ENCODE data around the gene NGF. TPM values are rescaled to one million over a fixed set of nuclear protein-coding genes. Genes with fewer than 3 reads are reported as not detected.

NGF gene
- total RNA-seq, 2 donors from 2014 or later, result 1.1 to 1.4 TPM

GRCh38 chr1:115303364-115303763 lies 34.7 kb downstream of the NGF start:
- no peak overlapping the region for H3K27ac ChIP-seq
- WGBS, result 97% methylated on average over 2 of the region's 2 CpGs
- intact Hi-C loops (cut with DNase I), result no loop called here
- no peaks in the 10 kb centered on the region for H3K9me3 ChIP-seq
- H3K36me3 ChIP-seq, result no peaks in the 10 kb centered on the region
- DNase-seq (ENCODE audit: low spot score), result no peak
- H3K4me1 ChIP-seq (replicated peaks), result no peaks in the 10 kb centered on the region
- no peak for TF ChIP-seq CTCF (IDR thresholded peaks at IDR 0.05)
- TF ChIP-seq POLR2A (IDR thresholded peaks at IDR 0.05), result no peak
- TF ChIP-seq POLR2AphosphoS5 (IDR thresholded peaks at IDR 0.05), result no peak
- no peaks in the 10 kb centered on the region for H3K27me3 ChIP-seq (replicated peaks; ENCODE audit: insufficient read depth)
- no peak overlapping the region for H3K4me3 ChIP-seq

- Histone ChIP-seq H3K4me1 (replicated peaks) (no peaks in the 10 kb centered on the region), H3K27ac (no peak overlapping the region), H3K9me3 (no peaks in the 10 kb centered on the region), H3K27me3 (replicated peaks; ENCODE audit: insufficient read depth) (no peaks in the 10 kb centered on the region), H3K4me3 (no peak overlapping the region), H3K36me3 (no peaks in the 10 kb centered on the region)
- DNase-seq (ENCODE audit: low spot score), result no peak
- intact Hi-C loops (cut with DNase I), result no loop called here
- TF ChIP-seq CTCF (IDR thresholded peaks at IDR 0.05) (no peak), POLR2A (IDR thresholded peaks at IDR 0.05) (no peak), POLR2AphosphoS5 (IDR thresholded peaks at IDR 0.05) (no peak)
- WGBS, result 42% methylated on average over 9 of the region's 9 CpGs
Measured at GRCh38 chr1:115302390-115302961, 35.6 kb downstream of the NGF start.

- 78% methylated on average over 8 of the region's 8 CpGs for WGBS
- no peaks in the 10 kb centered on the region for H3K4me1 ChIP-seq (replicated peaks)
- H3K36me3 ChIP-seq, result no peaks in the 10 kb centered on the region
- no peaks in the 10 kb centered on the region for H3K27me3 ChIP-seq (replicated peaks; ENCODE audit: insufficient read depth)
- no peak for DNase-seq (ENCODE audit: low spot score)
- H3K4me3 ChIP-seq, result no peak overlapping the region
- TF ChIP-seq POLR2A (IDR thresholded peaks at IDR 0.05), result no peak
- no peak for TF ChIP-seq POLR2AphosphoS5 (IDR thresholded peaks at IDR 0.05)
- no peak for TF ChIP-seq CTCF (IDR thresholded peaks at IDR 0.05)
- no peak overlapping the region for H3K27ac ChIP-seq
- no peaks in the 10 kb centered on the region for H3K9me3 ChIP-seq
- intact Hi-C loops (cut with DNase I), result no loop called here
Measured at GRCh38 chr1:115301438-115302020, 36.5 kb downstream of the NGF start.

DNA sequence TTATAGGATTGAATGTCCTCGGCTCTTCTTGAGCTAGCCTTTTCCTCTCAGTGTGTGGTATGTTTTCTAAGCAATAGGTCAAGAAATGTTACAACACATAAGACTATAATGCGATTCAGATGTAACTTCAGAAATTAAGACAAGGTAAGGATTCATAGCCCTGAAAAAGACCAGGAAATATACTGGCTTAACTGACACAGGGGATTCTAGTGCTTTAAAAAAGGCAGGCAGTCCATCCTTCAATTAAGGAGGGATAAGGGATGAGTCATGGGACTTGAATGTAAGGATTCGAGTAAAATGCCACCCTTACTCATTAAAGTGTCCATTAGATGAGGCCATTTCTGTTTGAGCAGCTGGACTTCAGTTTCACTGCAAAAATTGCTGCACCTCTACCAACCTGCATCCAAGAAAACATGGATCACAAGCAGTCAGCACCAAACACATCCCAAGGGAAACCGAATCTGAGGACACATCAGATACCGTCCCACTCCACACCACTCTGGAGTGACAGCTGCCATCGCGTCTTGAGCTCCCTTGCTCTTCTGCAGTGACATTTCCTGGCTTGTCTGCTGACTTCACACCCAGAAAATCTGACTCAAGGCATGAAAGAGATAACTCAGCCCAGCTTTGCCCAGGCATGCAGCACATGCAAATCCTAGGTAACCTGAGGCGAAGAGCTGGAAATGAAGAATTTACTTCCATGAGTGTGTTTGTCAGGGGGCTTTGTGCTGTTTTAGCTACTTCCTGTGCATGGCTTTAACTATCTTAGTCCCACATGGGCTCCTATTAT lies 37.8 kb downstream of the NGF start:
- no peak for TF ChIP-seq POLR2AphosphoS5 (IDR thresholded peaks at IDR 0.05)
- no peak for TF ChIP-seq POLR2A (IDR thresholded peaks at IDR 0.05)
- Histone ChIP-seq H3K4me3 (no peak overlapping the region), H3K27ac (no peak overlapping the region), H3K27me3 (replicated peaks; ENCODE audit: insufficient read depth) (no peaks in the 10 kb centered on the region), H3K9me3 (no peaks in the 10 kb centered on the region), H3K4me1 (replicated peaks) (no peaks in the 10 kb centered on the region), H3K36me3 (no peaks in the 10 kb centered on the region)
- WGBS, result 38% methylated on average over 8 of the region's 8 CpGs
- intact Hi-C loops (cut with DNase I), result no loop called here
- no peak for DNase-seq (ENCODE audit: low spot score)

GRCh38 chr1:115299266-115299665 lies 38.8 kb downstream of the NGF start:
- WGBS, result 90% methylated on average over 2 of the region's 2 CpGs
- intact Hi-C loops (cut with DNase I), result no loop called here
- no peak for DNase-seq (ENCODE audit: low spot score)

More at GRCh38 chr1:115299266-115299665, 38.8 kb downstream of the NGF start:
- Histone ChIP-seq H3K4me3 (no peak overlapping the region), H3K27ac (no peak overlapping the region), H3K36me3 (no peaks in the 10 kb centered on the region), H3K4me1 (replicated peaks) (no peaks in the 10 kb centered on the region), H3K27me3 (replicated peaks; ENCODE audit: insufficient read depth) (no peaks in the 10 kb centered on the region), H3K9me3 (no peaks in the 10 kb centered on the region)
- TF ChIP-seq POLR2AphosphoS5 (IDR thresholded peaks at IDR 0.05), result no peak
- no peak for TF ChIP-seq CTCF (IDR thresholded peaks at IDR 0.05)
- no peak for TF ChIP-seq POLR2A (IDR thresholded peaks at IDR 0.05)

Measured in prostate gland (tissue), 2 donors.